ENCODE data around the gene MEF2C.

MEF2C gene

GRCh38 chr5:88708682-88709398 is 174.1 kb downstream of the MEF2C start:
- no peak for DNase-seq

GRCh38 chr5:88708021-88708420 is 175.0 kb downstream of the MEF2C start:
- DNase-seq = no peak

- no peak for DNase-seq
These were observed 175.6 kb downstream of the MEF2C start for GRCh38 chr5:88707216-88707965.

GRCh38 chr5:88702332-88702731 is 180.7 kb downstream of the MEF2C start:
- DNase-seq = no peak

GRCh38 chr5:88700121-88700520 is 182.9 kb downstream of the MEF2C start:
- no peak for DNase-seq

- no peak for DNase-seq
These were observed 184.7 kb downstream of the MEF2C start for GRCh38 chr5:88698290-88698689.

GRCh38 chr5:88696466-88696865 is 186.5 kb downstream of the MEF2C start:
- no peak for DNase-seq

- DNase-seq = no peak
These were observed 187.1 kb downstream of the MEF2C start for GRCh38 chr5:88695931-88696330.

GRCh38 chr5:88695232-88695631 is 187.8 kb downstream of the MEF2C start:
- no peak for DNase-seq

- no peak for DNase-seq
These were observed 188.8 kb downstream of the MEF2C start for GRCh38 chr5:88694023-88694679.

- no peak for DNase-seq
These were observed 189.7 kb downstream of the MEF2C start for GRCh38 chr5:88693071-88693932.

- DNase-seq = no peak
These were observed 190.8 kb downstream of the MEF2C start for GRCh38 chr5:88691945-88692868.

GRCh38 chr5:88691230-88691582 is 191.8 kb downstream of the MEF2C start:
- no peak for DNase-seq

- peak; percentile 59 to 69 for DNase-seq
These were observed 192.4 kb downstream of the MEF2C start for GRCh38 chr5:88690409-88691229.

GRCh38 chr5:88689668-88690408 is 193.1 kb downstream of the MEF2C start:
- DNase-seq = no peak

GRCh38 chr5:88688984-88689667 is 193.9 kb downstream of the MEF2C start:
- no peak for DNase-seq

- DNase-seq = no peak
These were observed 194.6 kb downstream of the MEF2C start for GRCh38 chr5:88688156-88688983.

GRCh38 chr5:88687373-88687911 is 195.5 kb downstream of the MEF2C start:
- no peak for DNase-seq
